Measurements from ENCODE around the gene EXT2. TPM values are rescaled to one million over a fixed set of nuclear protein-coding genes. Genes with fewer than 3 reads are reported as not detected.

Gene EXT2
- total and polyA plus RNA-seq, 2 donors (not counting 1 experiment from before 2014, with no cell fraction given), result 114 to 177 TPM

DNA sequence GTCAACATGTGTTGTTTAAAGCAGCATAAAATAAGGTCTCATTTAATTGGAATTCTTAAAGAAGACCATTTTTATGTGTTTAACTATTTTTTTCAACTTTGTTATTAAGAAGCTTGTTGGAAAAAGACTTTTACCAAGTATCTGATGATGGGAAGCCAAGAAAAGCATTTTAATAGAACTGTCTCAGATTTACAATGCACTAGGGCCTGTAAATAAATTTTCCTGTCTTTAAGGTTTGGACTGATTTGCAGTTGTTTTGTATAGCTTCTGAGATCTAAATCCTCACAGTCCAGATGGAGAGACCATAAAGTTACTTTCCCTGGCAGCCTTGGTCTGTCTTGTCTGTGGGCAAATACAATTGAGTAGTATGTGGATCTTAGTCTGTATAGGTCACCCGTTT is 41.6 kb downstream of the EXT2 start:
- no peak for DNase-seq (ENCODE audit: low read depth in 2 of 2)
- H3K9me3 ChIP-seq (ENCODE audit: control insufficient read depth, insufficient read depth, low read depth, low read length), result no peaks in the 10 kb centered on the region
- H3K4me2 ChIP-seq (ENCODE audit: extremely low read depth, insufficient read depth, low read length), result no peak overlapping the region
- no peaks in the 10 kb centered on the region for H3K27me3 ChIP-seq (ENCODE audit: control insufficient read depth, insufficient read depth, low read length)
- H3K9ac ChIP-seq (ENCODE audit: insufficient read depth, low read length), result no peak overlapping the region
- no peak overlapping the region for H2AFZ ChIP-seq (ENCODE audit: low read length)
- H3K4me1 ChIP-seq (ENCODE audit: control insufficient read depth, extremely low read depth, insufficient read depth, low read length), result peaks cover 3% of the 10 kb centered on the region
- TF ChIP-seq, protein P1, sequence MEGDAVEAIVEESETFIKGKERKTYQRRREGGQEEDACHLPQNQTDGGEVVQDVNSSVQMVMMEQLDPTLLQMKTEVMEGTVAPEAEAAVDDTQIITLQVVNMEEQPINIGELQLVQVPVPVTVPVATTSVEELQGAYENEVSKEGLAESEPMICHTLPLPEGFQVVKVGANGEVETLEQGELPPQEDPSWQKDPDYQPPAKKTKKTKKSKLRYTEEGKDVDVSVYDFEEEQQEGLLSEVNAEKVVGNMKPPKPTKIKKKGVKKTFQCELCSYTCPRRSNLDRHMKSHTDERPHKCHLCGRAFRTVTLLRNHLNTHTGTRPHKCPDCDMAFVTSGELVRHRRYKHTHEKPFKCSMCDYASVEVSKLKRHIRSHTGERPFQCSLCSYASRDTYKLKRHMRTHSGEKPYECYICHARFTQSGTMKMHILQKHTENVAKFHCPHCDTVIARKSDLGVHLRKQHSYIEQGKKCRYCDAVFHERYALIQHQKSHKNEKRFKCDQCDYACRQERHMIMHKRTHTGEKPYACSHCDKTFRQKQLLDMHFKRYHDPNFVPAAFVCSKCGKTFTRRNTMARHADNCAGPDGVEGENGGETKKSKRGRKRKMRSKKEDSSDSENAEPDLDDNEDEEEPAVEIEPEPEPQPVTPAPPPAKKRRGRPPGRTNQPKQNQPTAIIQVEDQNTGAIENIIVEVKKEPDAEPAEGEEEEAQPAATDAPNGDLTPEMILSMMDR (conservative IDR thresholded peaks at IDR 0.05 in 1 of 2, IDR thresholded peaks at IDR 0.05 in 1 of 2; ENCODE audit: low read depth in 1 of 2, low read length in 2 of 2), result no peak
- TF ChIP-seq EZH2 (IDR thresholded peaks at IDR 0.05; ENCODE audit: low read length, missing control alignments), result no peak
- no peaks in the 10 kb centered on the region for H3K36me3 ChIP-seq (ENCODE audit: control insufficient read depth, insufficient read depth, low read length)
- no peaks in the 10 kb centered on the region for H3K79me2 ChIP-seq (ENCODE audit: control insufficient read depth, insufficient read depth, low read length)
- H4K20me1 ChIP-seq (ENCODE audit: control insufficient read depth, extremely low read depth, insufficient read depth, low read length), result no peaks in the 10 kb centered on the region
- no peak overlapping the region for H3K27ac ChIP-seq (ENCODE audit: insufficient read depth, low read length)
- no peak overlapping the region for H3K4me3 ChIP-seq (replicated peaks in 1 of 4; ENCODE audit: control extremely low read depth in 1 of 4, insufficient read depth in 1 of 4, low read depth in 3 of 4, low read length in 4 of 4)

DNA sequence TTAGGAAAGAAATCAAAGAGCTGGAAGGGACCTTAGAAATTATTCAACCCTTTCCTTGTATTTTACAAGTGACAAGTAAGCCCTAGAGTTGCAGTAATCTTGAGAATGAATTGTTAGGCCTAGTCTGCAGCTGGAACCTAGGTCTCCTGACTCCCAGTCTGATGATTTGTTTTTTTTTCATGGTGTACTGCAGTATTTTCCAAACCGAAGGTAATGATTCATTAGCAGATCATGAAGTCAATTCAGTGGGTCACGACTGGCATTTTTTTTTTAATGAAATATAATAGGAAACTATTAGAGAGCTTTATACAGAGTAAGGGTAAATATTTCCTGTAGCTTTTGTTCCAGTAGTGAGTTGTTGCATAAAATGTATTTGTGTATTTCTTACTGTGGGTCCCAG is 42.8 kb downstream of the EXT2 start:
- Histone ChIP-seq H3K9me3 (ENCODE audit: control insufficient read depth, insufficient read depth, low read depth, low read length) (no peaks in the 10 kb centered on the region), H3K79me2 (ENCODE audit: control insufficient read depth, insufficient read depth, low read length) (no peaks in the 10 kb centered on the region), H3K4me3 (replicated peaks in 1 of 4; ENCODE audit: control extremely low read depth in 1 of 4, insufficient read depth in 1 of 4, low read depth in 3 of 4, low read length in 4 of 4) (no peak overlapping the region), H3K4me2 (ENCODE audit: extremely low read depth, insufficient read depth, low read length) (no peak overlapping the region), H3K36me3 (ENCODE audit: control insufficient read depth, insufficient read depth, low read length) (no peaks in the 10 kb centered on the region), H4K20me1 (ENCODE audit: control insufficient read depth, extremely low read depth, insufficient read depth, low read length) (no peaks in the 10 kb centered on the region), H3K27ac (ENCODE audit: insufficient read depth, low read length) (no peak overlapping the region), H3K9ac (ENCODE audit: insufficient read depth, low read length) (no peak overlapping the region), H3K4me1 (ENCODE audit: control insufficient read depth, extremely low read depth, insufficient read depth, low read length) (peaks cover 3% of the 10 kb centered on the region), H3K27me3 (ENCODE audit: control insufficient read depth, insufficient read depth, low read length) (no peaks in the 10 kb centered on the region), H2AFZ (ENCODE audit: low read length) (no peak overlapping the region)
- DNase-seq (ENCODE audit: low read depth in 2 of 2), result peak in 1 of 2 donors; percentile 64
- TF ChIP-seq, protein P1 (conservative IDR thresholded peaks at IDR 0.05 in 1 of 2, IDR thresholded peaks at IDR 0.05 in 1 of 2; ENCODE audit: low read depth in 1 of 2, low read length in 2 of 2), result no peak
- TF ChIP-seq EZH2 (IDR thresholded peaks at IDR 0.05; ENCODE audit: low read length, missing control alignments), result no peak

DNA sequence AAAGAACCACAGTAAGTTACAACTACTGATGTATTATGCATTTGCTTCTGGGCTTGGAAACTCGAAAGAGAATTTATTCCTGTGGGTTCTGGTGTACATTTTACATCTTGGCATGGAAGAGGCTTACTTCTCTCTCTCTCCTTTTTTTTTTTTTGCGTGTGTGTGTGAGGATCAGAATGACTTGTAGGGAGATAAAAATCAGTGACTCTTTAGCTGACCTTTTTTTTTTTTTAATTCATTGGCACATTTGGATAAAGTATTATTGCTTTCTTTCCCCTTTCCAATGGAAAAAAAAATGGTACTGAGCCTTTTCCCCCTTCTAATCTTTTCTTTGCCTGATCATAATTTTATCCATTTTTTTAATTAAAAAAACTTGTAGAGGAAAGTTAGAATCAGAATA is 43.5 kb downstream of the EXT2 start:
- H3K27me3 ChIP-seq (ENCODE audit: control insufficient read depth, insufficient read depth, low read length), result no peaks in the 10 kb centered on the region
- H3K9ac ChIP-seq (ENCODE audit: insufficient read depth, low read length), result no peak overlapping the region
- H3K4me3 ChIP-seq (replicated peaks in 1 of 4; ENCODE audit: control extremely low read depth in 1 of 4, insufficient read depth in 1 of 4, low read depth in 3 of 4, low read length in 4 of 4), result no peak overlapping the region
- no peak overlapping the region for H3K27ac ChIP-seq (ENCODE audit: insufficient read depth, low read length)
- H3K4me1 ChIP-seq (ENCODE audit: control insufficient read depth, extremely low read depth, insufficient read depth, low read length), result peaks cover 3% of the 10 kb centered on the region
- H3K9me3 ChIP-seq (ENCODE audit: control insufficient read depth, insufficient read depth, low read depth, low read length), result no peaks in the 10 kb centered on the region
- H4K20me1 ChIP-seq (ENCODE audit: control insufficient read depth, extremely low read depth, insufficient read depth, low read length), result no peaks in the 10 kb centered on the region
- H3K79me2 ChIP-seq (ENCODE audit: control insufficient read depth, insufficient read depth, low read length), result no peaks in the 10 kb centered on the region
- H3K4me2 ChIP-seq (ENCODE audit: extremely low read depth, insufficient read depth, low read length), result no peak overlapping the region
- DNase-seq (ENCODE audit: low read depth in 2 of 2), result no peak
- no peak overlapping the region for H2AFZ ChIP-seq (ENCODE audit: low read length)
- H3K36me3 ChIP-seq (ENCODE audit: control insufficient read depth, insufficient read depth, low read length), result no peaks in the 10 kb centered on the region
- no peak for TF ChIP-seq EZH2 (IDR thresholded peaks at IDR 0.05; ENCODE audit: low read length, missing control alignments)
- TF ChIP-seq, protein P1 (conservative IDR thresholded peaks at IDR 0.05 in 1 of 2, IDR thresholded peaks at IDR 0.05 in 1 of 2; ENCODE audit: low read depth in 1 of 2, low read length in 2 of 2), result no peak
